NCI-H345 treated with DMSO at 0.1 percent for 48 hours (cell line): Measurements from ENCODE around the gene TEX55.
"Not testable (repeated sequence)": the region's sequence is repeated elsewhere in the genome, so short reads cannot be mapped to it uniquely, and the experiment has no call there.

ENCODE experiments used
- DNase-seq: peaks from one replicate; lab custom pipeline; 2025; ENCODE audit not compliant: unreplicated experiment; lab: John Stamatoyannopoulos, UW

Gene TEX55

GRCh38 chr3:119145500-119146167 lies at the start of gene TEX55:
Gene TEX55, plus strand, starts transcription at chr3:119146165. Its CDS starts 25 bp downstream, at chr3:119146190.
- DNase-seq, result no peak

DNA sequence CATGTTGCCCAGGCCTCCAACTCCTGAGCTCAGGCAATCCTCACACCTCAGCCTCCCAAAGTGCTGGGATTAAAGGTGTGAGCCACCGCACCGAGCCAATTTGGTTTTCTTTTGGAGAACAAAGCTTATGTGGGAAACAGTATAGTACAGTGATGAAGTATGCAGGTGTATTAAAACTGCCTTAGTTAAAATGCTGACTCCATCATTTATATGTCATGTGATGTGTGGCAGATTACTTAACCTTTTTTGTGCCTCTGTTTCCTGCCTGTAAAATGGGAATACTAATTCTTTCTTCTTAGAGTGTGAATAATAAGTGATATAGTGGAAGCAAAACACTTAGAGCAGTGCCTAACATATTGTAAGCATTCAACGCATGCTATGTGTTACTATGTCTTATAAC lies 48.0 kb upstream of the TEX55 start:
- no peak for DNase-seq

DNA sequence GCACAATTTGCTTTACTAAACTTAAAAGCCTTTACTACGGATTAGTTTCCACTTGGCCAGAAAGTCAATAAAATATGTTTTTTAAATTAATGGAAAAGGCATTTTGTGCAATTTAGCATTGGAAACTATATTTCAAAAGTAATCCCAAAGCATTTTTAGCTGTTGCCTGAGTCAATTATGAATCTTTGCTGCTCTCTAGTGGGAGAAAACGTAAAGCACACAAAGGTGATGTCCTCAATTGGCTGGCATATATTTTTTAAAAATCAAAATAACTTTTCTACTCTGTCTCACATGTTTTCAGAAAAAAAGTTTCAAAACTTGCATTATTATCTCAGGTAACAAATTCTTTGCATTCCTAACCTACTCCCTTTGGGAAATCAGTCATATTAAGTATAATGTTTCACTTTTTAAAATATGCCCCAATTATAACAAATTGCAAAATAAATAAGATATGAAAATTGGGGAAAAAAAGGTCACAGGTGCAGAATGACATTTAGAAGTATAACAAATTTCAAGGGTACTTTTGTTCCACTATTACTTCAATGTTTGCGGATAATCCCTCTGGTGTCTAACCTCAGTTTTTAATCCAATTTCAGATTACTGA lies 47.2 kb upstream of the TEX55 start:
- no peak for DNase-seq

DNA sequence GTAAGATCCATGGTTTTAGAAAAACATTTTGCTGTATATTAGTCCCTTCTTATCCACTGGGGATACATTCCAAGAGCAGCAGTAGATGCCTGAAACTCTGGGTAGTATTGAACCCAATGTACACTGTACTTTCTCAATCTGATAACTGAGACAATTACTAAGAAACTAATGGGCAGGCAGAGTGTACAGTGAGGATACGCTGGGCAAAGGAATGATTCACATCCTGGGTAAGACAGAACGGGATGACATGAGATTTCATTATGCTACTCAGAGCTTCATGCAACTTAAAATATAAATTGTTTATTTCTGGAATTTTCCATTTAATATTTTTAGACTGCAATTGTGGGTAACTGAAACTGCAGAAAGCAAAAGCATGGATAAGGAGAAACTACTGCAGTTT lies 46.2 kb upstream of the TEX55 start:
- DNase-seq, result no peak

- DNase-seq, result no peak
Observed at GRCh38 chr3:119104031-119104430, 41.9 kb upstream of the TEX55 start.

GRCh38 chr3:119118330-119118729 lies 27.6 kb upstream of the TEX55 start:
- not testable (repeated sequence) for DNase-seq

- no peak for DNase-seq
Observed at GRCh38 chr3:119120480-119120879, 25.5 kb upstream of the TEX55 start.

DNA sequence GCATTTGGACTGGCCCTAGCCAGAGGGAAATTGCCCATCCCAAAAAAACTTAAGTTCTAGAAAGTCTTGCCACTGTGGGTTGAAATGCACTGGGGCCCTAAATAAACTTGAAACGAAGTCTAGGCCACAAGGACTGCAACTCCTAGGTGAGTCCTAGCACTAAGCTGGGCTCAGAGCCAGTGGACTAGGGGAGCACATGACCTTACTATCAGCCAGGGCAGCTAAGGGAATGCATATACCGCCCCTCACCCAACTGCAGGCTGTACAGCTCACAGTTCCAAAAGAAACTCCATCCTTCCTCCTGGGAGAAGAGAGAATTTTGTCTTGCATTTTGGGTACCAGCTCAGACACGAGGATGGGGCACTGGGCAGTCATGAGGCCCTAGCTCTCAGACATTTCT lies 23.6 kb upstream of the TEX55 start:
- no peak for DNase-seq

DNA sequence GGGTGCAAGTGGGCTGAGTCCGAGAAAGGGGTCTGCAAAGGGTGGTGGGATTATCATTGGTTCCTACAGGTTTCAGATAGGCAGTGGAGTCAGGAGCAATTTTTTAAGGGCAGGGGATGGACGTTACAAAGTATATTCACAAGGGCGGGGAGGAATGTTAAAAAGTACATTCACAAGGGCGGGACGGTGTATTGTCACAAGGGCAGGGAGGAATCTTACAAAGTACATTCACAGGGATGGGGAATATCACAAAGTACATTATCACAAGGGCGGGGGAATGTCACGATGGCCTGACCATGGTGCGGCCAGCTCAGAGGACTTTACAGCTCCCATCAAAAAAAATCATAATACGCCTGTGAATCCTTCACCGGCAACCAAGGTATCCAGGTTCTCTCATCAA lies 20.6 kb upstream of the TEX55 start:
- DNase-seq, result no peak

GRCh38 chr3:119125742-119126504 lies 20.0 kb upstream of the TEX55 start:
- DNase-seq, result no peak

DNA sequence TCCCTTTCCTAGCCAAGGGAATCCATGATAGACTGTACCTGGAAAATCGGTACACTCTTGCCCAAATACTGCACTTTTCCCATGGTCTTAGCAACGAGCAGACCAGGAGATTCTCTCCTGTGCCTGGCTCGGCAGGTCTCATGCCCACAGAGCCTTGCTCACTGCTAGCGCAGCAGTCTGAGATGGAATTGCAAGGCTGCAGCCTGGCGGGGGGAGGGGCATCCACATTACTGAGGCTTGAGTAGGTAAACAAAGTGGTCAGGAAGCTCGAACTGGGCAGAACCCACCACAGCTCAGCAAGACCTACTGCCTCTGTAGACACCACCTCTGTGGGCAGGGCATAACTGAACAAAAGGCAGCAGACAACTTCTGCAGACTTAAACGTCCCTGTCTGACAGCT lies 15.7 kb upstream of the TEX55 start:
- not testable (repeated sequence) for DNase-seq

DNA sequence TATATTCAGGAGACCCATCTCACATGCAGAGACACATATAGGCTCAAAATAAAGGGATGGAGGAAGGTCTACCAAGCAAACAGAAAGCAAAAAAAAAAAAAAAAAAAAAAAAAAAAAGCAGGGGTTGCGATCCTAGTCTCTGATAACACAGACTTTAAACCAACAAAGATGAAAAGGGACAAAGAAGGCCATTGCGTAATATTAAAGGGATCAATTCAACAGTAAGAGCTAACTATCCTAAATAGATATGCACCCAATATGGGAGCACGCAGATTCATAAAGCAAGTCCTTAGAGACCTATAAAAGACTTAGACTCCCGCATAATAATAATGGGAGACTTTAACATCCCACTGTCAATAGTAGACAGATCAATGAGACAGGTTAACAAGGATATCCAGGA lies 13.7 kb upstream of the TEX55 start:
- not testable (repeated sequence) for DNase-seq

GRCh38 chr3:119139360-119139759 lies 6.6 kb upstream of the TEX55 start:
- DNase-seq, result not testable (repeated sequence)

GRCh38 chr3:119140466-119140865 lies 5.5 kb upstream of the TEX55 start:
- DNase-seq, result no peak

- no peak for DNase-seq
Observed at GRCh38 chr3:119145128-119145499, 851 bp upstream of the TEX55 start.

DNA sequence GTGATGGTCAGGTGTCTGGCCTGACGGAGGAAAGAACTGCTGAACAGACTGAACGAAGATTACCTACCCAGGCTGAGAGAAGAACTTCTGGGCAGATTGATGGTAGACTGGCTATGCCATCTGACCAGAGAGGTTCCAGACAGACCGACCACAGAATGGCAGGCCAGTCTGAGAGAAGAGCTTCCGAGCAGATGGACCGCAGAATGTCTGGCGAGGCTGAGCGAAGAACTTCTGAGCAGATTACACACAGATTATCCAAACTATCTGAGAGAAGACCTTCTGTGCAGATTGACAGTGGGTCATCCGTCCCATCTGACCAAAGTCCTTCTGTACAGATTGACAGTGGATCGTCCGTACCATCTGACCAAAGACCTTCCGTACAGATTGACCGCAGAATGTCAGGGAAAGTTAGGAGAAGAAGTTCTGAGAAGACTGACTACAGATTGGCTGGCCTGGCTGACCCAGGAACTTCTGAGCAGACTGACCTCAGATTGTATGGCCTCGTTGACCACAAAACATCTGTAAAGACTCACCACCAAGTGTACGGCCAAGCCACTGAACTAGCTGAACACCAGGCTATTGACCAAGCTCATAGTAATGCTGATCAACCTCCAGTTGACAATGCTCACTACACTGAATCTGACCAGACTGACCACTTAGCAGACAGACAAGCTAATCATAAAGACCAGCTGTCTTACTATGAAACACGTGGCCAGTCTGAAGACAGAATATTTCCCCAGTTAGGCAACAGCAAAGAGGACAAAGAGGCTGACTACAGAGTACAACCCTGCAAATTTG lies 812 bp downstream of the TEX55 start:
- no peak for DNase-seq

DNA sequence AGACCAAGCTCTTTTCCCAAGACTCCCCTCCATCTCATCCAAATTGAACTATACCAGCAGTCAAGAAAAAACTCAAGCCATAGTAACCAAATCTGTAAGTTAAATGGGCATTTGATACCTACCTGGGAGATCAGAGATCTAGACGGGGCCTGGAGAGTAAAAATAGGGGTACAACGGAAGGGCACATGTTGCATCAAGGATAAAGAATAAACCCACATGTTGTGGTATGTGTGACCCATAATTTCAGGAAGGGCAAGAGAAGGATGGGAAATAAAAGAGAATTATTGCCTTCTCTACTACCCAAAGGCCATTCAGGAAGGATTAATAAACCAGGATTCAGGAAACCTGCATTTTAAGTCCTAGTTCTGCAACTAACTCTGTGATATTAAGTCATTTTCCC lies 1.5 kb downstream of the TEX55 start:
- DNase-seq, result no peak

DNA sequence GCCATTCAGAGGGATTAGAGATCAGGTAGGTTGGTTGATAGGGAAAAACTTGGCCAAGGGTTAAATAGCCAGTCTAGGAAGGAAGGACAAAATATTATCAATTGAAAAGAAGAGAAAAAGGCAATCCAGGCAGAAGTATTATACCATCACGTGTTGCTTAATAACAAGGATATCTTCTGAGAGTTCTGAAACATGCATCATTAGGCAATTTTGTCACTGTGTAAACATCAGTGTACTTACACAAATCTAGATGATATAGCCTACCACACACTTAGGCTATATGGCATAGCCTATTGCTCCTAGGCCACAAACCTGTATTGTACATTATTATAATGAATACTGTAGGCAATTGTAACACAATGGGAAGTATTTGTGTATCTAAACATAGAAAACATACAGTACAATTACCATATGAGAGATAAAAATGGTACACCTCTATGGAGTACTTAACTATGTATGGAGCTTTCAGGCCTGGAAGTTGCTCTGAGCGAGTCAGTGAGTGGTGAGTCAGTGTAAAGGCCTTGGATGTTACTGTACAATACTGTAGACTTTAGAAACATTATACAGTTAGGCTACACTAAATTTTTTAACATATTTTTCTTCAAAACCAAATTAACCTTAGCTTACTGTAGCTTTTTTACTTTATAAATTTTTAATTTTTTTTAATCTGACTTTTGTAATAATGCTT lies 2.7 kb downstream of the TEX55 start:
- DNase-seq, result no peak

GRCh38 chr3:119149484-119149883 lies 3.5 kb downstream of the TEX55 start:
- no peak for DNase-seq

DNA sequence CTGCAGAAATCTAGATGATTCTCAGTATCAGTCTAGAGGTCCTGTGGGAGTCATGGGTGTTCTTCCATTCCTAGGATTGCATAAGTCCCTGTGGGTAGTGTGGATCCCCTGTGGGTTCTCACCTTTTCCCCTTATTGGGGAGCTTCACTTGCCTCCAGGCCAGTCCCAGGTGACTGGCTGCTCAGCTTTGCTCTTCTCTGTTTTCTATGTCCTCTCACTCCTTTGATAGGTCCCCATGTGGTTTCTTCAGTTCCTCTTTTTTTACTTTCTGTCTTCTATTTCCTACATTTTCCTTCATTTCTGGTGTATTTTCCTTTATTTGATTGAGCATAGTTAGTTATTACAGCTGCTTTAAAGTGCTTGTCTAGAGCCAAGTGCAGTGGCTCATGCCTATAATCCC lies 10.9 kb downstream of the TEX55 start:
- no peak for DNase-seq

DNA sequence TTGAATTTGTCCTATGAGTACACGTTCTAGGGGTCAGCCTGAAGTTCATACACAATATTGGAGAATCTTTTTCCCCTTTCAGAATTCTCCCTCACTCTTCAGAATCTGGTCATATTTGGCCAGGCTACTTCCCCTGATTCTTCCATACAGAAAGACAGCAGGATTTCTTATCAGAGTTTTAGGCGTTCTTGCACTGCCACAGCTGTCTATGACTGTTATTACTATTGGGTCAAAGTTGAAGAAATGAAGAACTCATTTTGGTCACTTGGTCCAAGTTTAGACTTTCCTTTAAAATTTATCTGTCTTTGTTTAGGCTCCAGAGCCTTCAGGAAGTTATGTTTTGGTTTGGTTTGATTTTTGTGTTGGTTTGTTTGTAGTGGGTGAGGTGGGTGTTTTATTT lies 12.0 kb downstream of the TEX55 start:
- no peak for DNase-seq
